Measurements from ENCODE around the gene KCTD17. TPM values are rescaled to one million over a fixed set of nuclear protein-coding genes. Genes with fewer than 3 reads are reported as not detected.

Gene KCTD17
- total RNA-seq, 1 donor from 2014 or later: 53.7 TPM

- no peak for DNase-seq (ENCODE audit: extremely low spot score, unreplicated experiment)
- no peaks in the 10 kb centered on the region for H3K36me3 Mint-ChIP-seq
- peaks cover 7% of the 10 kb centered on the region for H3K4me1 Mint-ChIP-seq (ENCODE audit: unreplicated experiment)
- TF ChIP-seq, protein P1, sequence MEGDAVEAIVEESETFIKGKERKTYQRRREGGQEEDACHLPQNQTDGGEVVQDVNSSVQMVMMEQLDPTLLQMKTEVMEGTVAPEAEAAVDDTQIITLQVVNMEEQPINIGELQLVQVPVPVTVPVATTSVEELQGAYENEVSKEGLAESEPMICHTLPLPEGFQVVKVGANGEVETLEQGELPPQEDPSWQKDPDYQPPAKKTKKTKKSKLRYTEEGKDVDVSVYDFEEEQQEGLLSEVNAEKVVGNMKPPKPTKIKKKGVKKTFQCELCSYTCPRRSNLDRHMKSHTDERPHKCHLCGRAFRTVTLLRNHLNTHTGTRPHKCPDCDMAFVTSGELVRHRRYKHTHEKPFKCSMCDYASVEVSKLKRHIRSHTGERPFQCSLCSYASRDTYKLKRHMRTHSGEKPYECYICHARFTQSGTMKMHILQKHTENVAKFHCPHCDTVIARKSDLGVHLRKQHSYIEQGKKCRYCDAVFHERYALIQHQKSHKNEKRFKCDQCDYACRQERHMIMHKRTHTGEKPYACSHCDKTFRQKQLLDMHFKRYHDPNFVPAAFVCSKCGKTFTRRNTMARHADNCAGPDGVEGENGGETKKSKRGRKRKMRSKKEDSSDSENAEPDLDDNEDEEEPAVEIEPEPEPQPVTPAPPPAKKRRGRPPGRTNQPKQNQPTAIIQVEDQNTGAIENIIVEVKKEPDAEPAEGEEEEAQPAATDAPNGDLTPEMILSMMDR (conservative IDR thresholded peaks at IDR 0.05): no peak
- H3K27me3 Mint-ChIP-seq: peaks cover 33% of the 10 kb centered on the region
- no peak overlapping the region for H3K4me3 Mint-ChIP-seq
- no peaks in the 10 kb centered on the region for H3K9me3 Mint-ChIP-seq
- no peak overlapping the region for H3K27ac Mint-ChIP-seq
Measured at GRCh38 chr22:37092997-37093396, 41.5 kb downstream of the KCTD17 start.

DNA sequence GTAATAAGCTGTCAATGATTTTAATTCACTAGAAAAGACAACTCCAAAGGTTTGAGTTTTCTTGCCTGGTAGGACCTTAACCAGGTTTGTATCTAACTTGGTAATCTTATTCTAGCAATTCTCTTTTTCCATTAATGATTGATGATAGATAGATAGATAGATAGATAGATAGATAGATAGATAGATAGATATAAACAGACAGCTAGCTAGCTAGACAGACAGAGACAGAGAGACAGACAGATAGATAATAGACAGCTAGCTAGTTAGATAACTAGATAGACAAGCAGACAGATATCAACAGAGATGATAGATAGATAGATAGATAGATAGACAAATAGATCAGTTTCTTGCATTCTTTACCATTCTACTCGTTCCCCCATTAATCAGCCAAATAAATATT, 42.7 kb downstream of the KCTD17 start:
- no peaks in the 10 kb centered on the region for H3K36me3 Mint-ChIP-seq
- no peaks in the 10 kb centered on the region for H3K9me3 Mint-ChIP-seq
- TF ChIP-seq, protein P1 (conservative IDR thresholded peaks at IDR 0.05): no peak
- DNase-seq (ENCODE audit: extremely low spot score, unreplicated experiment): no peak
- H3K4me3 Mint-ChIP-seq: no peak overlapping the region
- peaks cover 4% of the 10 kb centered on the region for H3K4me1 Mint-ChIP-seq (ENCODE audit: unreplicated experiment)
- no peak overlapping the region for H3K27ac Mint-ChIP-seq
- peaks cover 41% of the 10 kb centered on the region for H3K27me3 Mint-ChIP-seq

DNA sequence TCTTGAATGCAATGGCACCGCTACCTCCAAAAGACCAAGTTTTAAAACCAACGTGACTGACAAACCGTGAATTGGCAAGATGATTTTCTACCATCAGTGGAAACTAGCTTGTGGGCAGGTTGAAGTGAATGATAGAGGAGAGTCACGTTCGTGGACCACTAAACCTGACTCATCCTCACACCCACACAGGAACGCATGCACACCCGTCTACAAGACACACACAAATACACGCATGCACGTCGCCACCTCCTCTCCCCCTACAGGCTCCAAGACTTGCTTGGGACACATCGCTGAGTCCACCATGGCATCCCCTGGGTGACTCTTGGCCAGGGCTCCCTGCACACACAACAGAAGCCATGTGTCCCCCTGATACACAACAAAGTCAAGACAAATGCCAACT, 43.6 kb downstream of the KCTD17 start:
- no peak overlapping the region for H3K4me3 Mint-ChIP-seq
- no peaks in the 10 kb centered on the region for H3K9me3 Mint-ChIP-seq
- TF ChIP-seq, protein P1 (conservative IDR thresholded peaks at IDR 0.05): no peak
- H3K27ac Mint-ChIP-seq: no peak overlapping the region
- peaks cover 8% of the 10 kb centered on the region for H3K4me1 Mint-ChIP-seq (ENCODE audit: unreplicated experiment)
- no peak for DNase-seq (ENCODE audit: extremely low spot score, unreplicated experiment)
- no peaks in the 10 kb centered on the region for H3K36me3 Mint-ChIP-seq
- H3K27me3 Mint-ChIP-seq: peaks cover 46% of the 10 kb centered on the region

DNA sequence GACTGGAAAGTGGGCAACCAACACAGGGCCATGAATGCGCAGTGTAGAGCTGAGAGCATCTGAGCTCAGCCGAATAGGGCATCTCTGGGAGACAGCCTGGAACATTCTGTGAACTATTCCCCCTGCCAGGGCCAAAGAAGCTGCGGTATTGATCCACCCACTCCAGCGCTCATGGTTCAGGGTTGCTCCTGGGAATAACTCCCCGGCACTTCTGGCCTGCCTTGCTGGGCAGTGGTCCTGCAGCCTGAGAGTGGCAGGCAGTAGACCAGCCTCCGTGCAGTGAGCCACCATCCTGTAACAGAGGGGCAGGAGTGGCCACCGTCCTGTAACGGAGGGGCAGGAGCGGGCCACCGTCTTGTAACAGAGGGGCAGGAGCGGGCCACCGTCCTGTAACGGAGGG, 45.8 kb downstream of the KCTD17 start:
- H3K4me1 Mint-ChIP-seq (ENCODE audit: unreplicated experiment): peaks cover 14% of the 10 kb centered on the region
- H3K27me3 Mint-ChIP-seq: peaks cover 55% of the 10 kb centered on the region
- no peaks in the 10 kb centered on the region for H3K36me3 Mint-ChIP-seq
- peak overlapping the region; percentile 50 for H3K4me3 Mint-ChIP-seq
- no peaks in the 10 kb centered on the region for H3K9me3 Mint-ChIP-seq
- no peak for DNase-seq (ENCODE audit: extremely low spot score, unreplicated experiment)
- H3K27ac Mint-ChIP-seq: no peak overlapping the region
- TF ChIP-seq, protein P1 (conservative IDR thresholded peaks at IDR 0.05): no peak

DNA sequence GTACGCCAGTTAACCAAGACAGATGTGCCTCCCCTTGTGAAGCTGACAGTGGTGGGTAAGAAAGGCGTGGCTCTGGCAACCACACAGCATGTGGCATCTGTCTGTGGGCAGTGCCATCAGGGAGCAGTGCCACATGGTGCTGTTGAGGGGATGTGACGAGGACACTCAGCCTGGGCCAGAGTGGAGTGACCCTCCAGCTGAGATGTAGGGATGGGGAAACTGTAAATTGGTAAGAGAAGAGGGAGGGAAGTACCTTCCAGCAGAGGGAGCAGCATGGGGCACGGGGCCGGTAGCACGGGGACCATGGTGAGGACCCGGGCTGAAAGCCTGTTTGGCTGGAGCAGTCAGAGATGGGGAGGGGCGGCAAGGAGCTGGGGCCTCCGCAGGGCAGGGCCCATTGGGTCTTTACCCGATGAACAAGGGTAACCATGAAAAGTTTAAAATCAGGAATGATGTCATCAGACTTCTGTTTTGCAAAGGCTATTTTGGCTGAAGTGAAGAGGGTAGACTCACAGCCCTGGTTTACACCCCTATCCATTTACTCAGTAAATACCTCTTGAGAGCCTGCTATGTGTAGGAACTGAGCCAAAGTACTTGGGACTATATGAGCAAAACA, 47.5 kb downstream of the KCTD17 start:
- Mint-ChIP-seq H3K4me3 (no peak overlapping the region), H3K27me3 (peaks cover 56% of the 10 kb centered on the region)
- TF ChIP-seq, protein P1 (conservative IDR thresholded peaks at IDR 0.05): no peak

More for the DNA sequence above, 47.5 kb downstream of the KCTD17 start:
- no peak for DNase-seq (ENCODE audit: extremely low spot score, unreplicated experiment)
- Mint-ChIP-seq H3K36me3 (no peaks in the 10 kb centered on the region), H3K9me3 (no peaks in the 10 kb centered on the region), H3K4me1 (ENCODE audit: unreplicated experiment) (peaks cover 15% of the 10 kb centered on the region), H3K27ac (peak overlapping the region; percentile 46)
